Measurements from ENCODE around the gene ZC3HAV1.
"Not testable (repeated sequence)": the region's sequence is repeated elsewhere in the genome, so short reads cannot be mapped to it uniquely, and the experiment has no call there.

Gene ZC3HAV1

GRCh38 chr7:139054101-139054500 is 55.4 kb downstream of the ZC3HAV1 start:
- DNase-seq, result no peak

- DNase-seq, result no peak
Observed at GRCh38 chr7:139051655-139052054, 57.9 kb downstream of the ZC3HAV1 start.

- no peak for DNase-seq
Observed at GRCh38 chr7:139049936-139050335, 59.6 kb downstream of the ZC3HAV1 start.

GRCh38 chr7:139049111-139049510 is 60.4 kb downstream of the ZC3HAV1 start:
- no peak for DNase-seq

GRCh38 chr7:139047970-139048369 is 61.5 kb downstream of the ZC3HAV1 start:
- no peak for DNase-seq

- DNase-seq, result no peak
Observed at GRCh38 chr7:139046143-139046542, 63.4 kb downstream of the ZC3HAV1 start.

GRCh38 chr7:139044813-139045794 is 64.4 kb downstream of the ZC3HAV1 start:
- DNase-seq, result no peak

- no peak for DNase-seq
Observed at GRCh38 chr7:139043823-139044812, 65.4 kb downstream of the ZC3HAV1 start.

- no peak for DNase-seq
Observed at GRCh38 chr7:139041378-139042085, 68.0 kb downstream of the ZC3HAV1 start.

GRCh38 chr7:139038691-139039090 is 70.8 kb downstream of the ZC3HAV1 start:
- DNase-seq, result no peak

GRCh38 chr7:139036901-139037300 is 72.6 kb downstream of the ZC3HAV1 start:
- DNase-seq, result no peak

GRCh38 chr7:139035586-139036353 is 73.8 kb downstream of the ZC3HAV1 start, which contains the start of gene ZC3HAV1L:
Gene ZC3HAV1L, minus strand, starts transcription at chr7:139036042. Its CDS starts 25 bp downstream, at chr7:139036017.
- peak in 28 of 51 donors; percentile 1 to 54 (median 25) for DNase-seq

- DNase-seq, result peak in 16 of 51 donors; percentile 2 to 46 (median 22)
Observed at GRCh38 chr7:139034855-139035585, 74.5 kb downstream of the ZC3HAV1 start.

GRCh38 chr7:139034336-139034735 is 75.2 kb downstream of the ZC3HAV1 start:
- no peak for DNase-seq

- no peak for DNase-seq
Observed at GRCh38 chr7:139033346-139034114, 76.0 kb downstream of the ZC3HAV1 start.

- DNase-seq, result no peak
Observed at GRCh38 chr7:139032473-139032872, 77.0 kb downstream of the ZC3HAV1 start.

GRCh38 chr7:139029353-139029752 is 80.2 kb downstream of the ZC3HAV1 start:
- DNase-seq, result no peak

- no peak for DNase-seq
Observed at GRCh38 chr7:139026551-139026950, 83.0 kb downstream of the ZC3HAV1 start.

- DNase-seq, result not testable (repeated sequence)
Observed at GRCh38 chr7:139025861-139026260, 83.7 kb downstream of the ZC3HAV1 start.

All from hypothalamus (tissue), 51 donors.